Renal pelvis (tissue), 12 donors: ENCODE results near the gene PPP6R1. TPM values are rescaled to one million over a fixed set of nuclear protein-coding genes. Genes with fewer than 3 reads are reported as not detected.

ENCODE experiments used
- DNase-seq: peaks from one replicate; pipeline ENCODE4 v3.0.0-alpha.2; 2013
- long read RNA-seq, 16 experiments: transcript quantifications; one replicate each; lab custom pipeline, GENCODE V29; 2026
- polyA plus RNA-seq, 3 donors: library from polyadenylated mRNA; unstranded; fragments of 120-200 nt; gene quantifications; one replicate each; pipeline ENCODE4 v1.2.1, GENCODE V29; 2013; ENCODE audit not compliant: insufficient read length in 3 of 3

The PPP6R1 gene
- polyA plus RNA-seq = 10 to 100 TPM; 48.3 to 52.8 (median 52.6) TPM
- long read RNA-seq, donor 1, partial matches to known transcripts = 0 of 4 reads
- long read RNA-seq, donor 1, other reads (novel, unspliced or antisense) = 0 of 4 reads
- long read RNA-seq, donor 2, transcript PPP6R1-201 (24 exons, 3,961 nt) = major isoform, 5 of 6 reads
- long read RNA-seq, donor 2, partial matches to known transcripts = 0 of 6 reads
- long read RNA-seq, donor 2, other reads (novel, unspliced or antisense) = 0 of 6 reads
- long read RNA-seq, donor 3, partial matches to known transcripts = 0 of 3 reads
- long read RNA-seq, donor 3, other reads (novel, unspliced or antisense) = 0 of 3 reads
- long read RNA-seq, donor 4, partial matches to known transcripts = 0 of 7 reads
- long read RNA-seq, donor 4, other reads (novel, unspliced or antisense) = 0 of 7 reads
- long read RNA-seq, donor 5, partial matches to known transcripts = 0 of 2 reads
- long read RNA-seq, donor 5, other reads (novel, unspliced or antisense) = 0 of 2 reads
- long read RNA-seq, donor 6, partial matches to known transcripts = 0 of 4 reads
- long read RNA-seq, donor 6, other reads (novel, unspliced or antisense) = 0 of 4 reads
- long read RNA-seq, donor 7, partial matches to known transcripts = 18 of 25 reads
- long read RNA-seq, donor 7, other reads (novel, unspliced or antisense) = 0 of 25 reads
- long read RNA-seq, donor 8 = 0 reads
- long read RNA-seq, donor 9, partial matches to known transcripts = 0 of 8 reads
- long read RNA-seq, donor 9, other reads (novel, unspliced or antisense) = 0 of 8 reads
- long read RNA-seq, donor 10, partial matches to known transcripts = 0 of 4 reads
- long read RNA-seq, donor 10, other reads (novel, unspliced or antisense) = 0 of 4 reads
- long read RNA-seq, donor 11, partial matches to known transcripts = 1,782 of 2,070 reads
- long read RNA-seq, donor 11, other reads (novel, unspliced or antisense) = 283 of 2,070 reads
- long read RNA-seq, donor 12, partial matches to known transcripts = 0 of 5 reads
- long read RNA-seq, donor 12, other reads (novel, unspliced or antisense) = 0 of 5 reads
- long read RNA-seq, donor 13, partial matches to known transcripts = 6 of 9 reads
- long read RNA-seq, donor 13, other reads (novel, unspliced or antisense) = 0 of 9 reads
- long read RNA-seq, donor 14, transcript PPP6R1-204 (7 exons, 2,389 nt) = major isoform, 10 of 30 reads
- long read RNA-seq, donor 14, partial matches to known transcripts = 15 of 30 reads
- long read RNA-seq, donor 14, other reads (novel, unspliced or antisense) = 0 of 30 reads
- long read RNA-seq, donor 15, transcript PPP6R1-201 (24 exons, 3,961 nt) = major isoform, 6 of 15 reads
- long read RNA-seq, donor 15, partial matches to known transcripts = 5 of 15 reads
- long read RNA-seq, donor 15, other reads (novel, unspliced or antisense) = 0 of 15 reads
- long read RNA-seq, donor 16, partial matches to known transcripts = 0 of 5 reads
- long read RNA-seq, donor 16, other reads (novel, unspliced or antisense) = 0 of 5 reads

GRCh38 chr19:55258828-55259539 is at the start of gene PPP6R1:
TSS of gene PPP6R1 (minus strand) at chr19:55259017. CDS start at chr19:55247103, 11,914 bp downstream.
- DNase-seq = peak; percentile 99

GRCh38 chr19:55308281-55308680 is 49.5 kb upstream of the PPP6R1 start:
- no peak for DNase-seq

GRCh38 chr19:55306712-55307111 is 47.9 kb upstream of the PPP6R1 start:
- no peak for DNase-seq

GRCh38 chr19:55305983-55306562 is 47.3 kb upstream of the PPP6R1 start:
- DNase-seq = no peak

- no peak for DNase-seq
Measured at GRCh38 chr19:55305491-55305890, 46.7 kb upstream of the PPP6R1 start.

- no peak for DNase-seq
Measured at GRCh38 chr19:55304980-55305379, 46.2 kb upstream of the PPP6R1 start.

- DNase-seq = no peak
Measured at GRCh38 chr19:55304279-55304978, 45.6 kb upstream of the PPP6R1 start.

- DNase-seq = no peak
Measured at GRCh38 chr19:55303477-55303876, 44.7 kb upstream of the PPP6R1 start.

GRCh38 chr19:55302318-55302703 is 43.5 kb upstream of the PPP6R1 start:
- DNase-seq = no peak

- DNase-seq = peak; percentile 80
Measured at GRCh38 chr19:55301459-55302317, 42.9 kb upstream of the PPP6R1 start.

GRCh38 chr19:55300886-55301458 is 42.2 kb upstream of the PPP6R1 start:
- no peak for DNase-seq

- no peak for DNase-seq
Measured at GRCh38 chr19:55299991-55300390, 41.2 kb upstream of the PPP6R1 start.

GRCh38 chr19:55297267-55297666 is 38.5 kb upstream of the PPP6R1 start:
- DNase-seq = no peak

- no peak for DNase-seq
Measured at GRCh38 chr19:55289117-55289796, 30.4 kb upstream of the PPP6R1 start.

GRCh38 chr19:55287361-55288079 is 28.7 kb upstream of the PPP6R1 start:
- DNase-seq = no peak

GRCh38 chr19:55285229-55285890 is 26.5 kb upstream of the PPP6R1 start:
- no peak for DNase-seq
